HEK293T (cell line): ENCODE data around the gene MGRN1.

Source experiments
- ARNT ChIP-seq: fragments of 450-650 bp; IDR thresholded peaks from 2 replicates; pipeline ENCODE4 v1.6.1; 2017; ENCODE audit warnings: mild to moderate bottlenecking
- BHLHE40 ChIP-seq: fragments of 450-650 bp; IDR thresholded peaks from 2 replicates; pipeline ENCODE4 v1.6.1; 2016; ENCODE audit warnings: mild to moderate bottlenecking, moderate library complexity, borderline replicate concordance
- CTBP1 ChIP-seq: fragments of 450-650 bp; IDR thresholded peaks from 2 replicates; pipeline ENCODE4 v1.6.1; 2016; ENCODE audit warnings: borderline replicate concordance
- ELF4 ChIP-seq: fragments of 450-650 bp; IDR thresholded peaks from 2 replicates; pipeline ENCODE4 v1.6.1; 2017; ENCODE audit warnings: antibody characterized with exemption
- FOXA1 ChIP-seq: fragments of 450-650 bp; IDR thresholded peaks from 2 replicates; pipeline ENCODE4 v1.6.1; 2016; ENCODE audit warnings: mild to moderate bottlenecking
- FOXK2 ChIP-seq: fragments of 450-650 bp; IDR thresholded peaks from 2 replicates; pipeline ENCODE4 v1.6.1; 2016; ENCODE audit warnings: mild to moderate bottlenecking
- FOXM1 ChIP-seq: fragments of 450-650 bp; IDR thresholded peaks from 2 replicates; pipeline ENCODE4 v1.6.1; 2017; ENCODE audit warnings: mild to moderate bottlenecking, borderline replicate concordance
- HDGF ChIP-seq: fragments of 450-650 bp; IDR thresholded peaks from 2 replicates; pipeline ENCODE4 v1.6.1; 2017; ENCODE audit warnings: antibody characterized with exemption, borderline replicate concordance
- NFRKB ChIP-seq: fragments of 450-650 bp; IDR thresholded peaks from 2 replicates; pipeline ENCODE4 v1.6.1; 2016; ENCODE audit warnings: mild to moderate bottlenecking, moderate library complexity
- SP1 ChIP-seq: fragments of 450-650 bp; IDR thresholded peaks from 2 replicates; pipeline ENCODE4 v1.6.1; 2017
- SUZ12 ChIP-seq: fragments of 450-650 bp; IDR thresholded peaks from 2 replicates; pipeline ENCODE4 v1.6.1; 2016; ENCODE audit warnings: mild to moderate bottlenecking
- TARDBP ChIP-seq: fragments of 450-650 bp; IDR thresholded peaks from 2 replicates; pipeline ENCODE4 v1.6.1; 2016
- TF ChIP-seq, protein P1 (sequence below): fragments of 450-650 bp; IDR thresholded peaks from 2 replicates; pipeline ENCODE4 v1.6.1; 2016

DNA sequence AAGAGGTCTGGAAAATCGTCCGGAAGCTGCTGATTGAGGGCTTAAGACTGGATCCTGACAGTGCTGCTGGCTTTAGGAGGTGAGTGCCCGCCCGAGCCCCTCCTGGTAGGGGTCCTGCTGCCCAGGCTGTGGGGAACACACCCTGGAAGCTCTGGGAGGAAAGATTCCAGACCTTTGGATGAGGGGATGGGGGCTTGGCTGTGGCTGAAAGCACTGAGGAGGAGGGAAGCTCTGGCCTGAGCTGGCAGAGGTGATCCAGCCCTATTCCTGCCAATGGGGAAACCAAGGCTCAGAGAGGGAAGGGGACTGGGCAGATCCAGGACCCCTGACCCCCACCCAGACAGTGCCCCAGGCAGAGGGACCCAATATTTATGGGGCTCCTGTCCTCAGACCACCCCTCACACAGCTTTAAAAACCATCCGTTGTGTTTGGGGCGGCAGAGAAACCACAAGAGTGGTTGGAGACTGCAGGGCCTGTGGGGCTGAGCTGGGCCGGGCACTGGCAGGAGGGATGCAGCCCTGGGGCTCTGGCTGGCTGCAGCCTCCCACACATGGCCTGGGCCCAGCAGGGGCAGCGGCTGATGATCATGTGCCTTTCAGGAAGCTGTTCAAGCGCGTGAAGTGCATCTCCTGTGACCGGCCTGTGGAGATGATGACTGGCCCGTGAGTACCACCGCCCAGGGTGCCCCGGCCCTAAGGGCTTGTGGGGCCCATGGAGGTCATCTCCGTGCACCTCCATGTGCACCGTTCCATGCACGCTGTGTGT lies 32.7 kb upstream of the MGRN1 start:
- no peak for TF ChIP-seq ARNT
- TF ChIP-seq SUZ12: no peak
- no peak for TF ChIP-seq HDGF
- TF ChIP-seq FOXA1: no peak
- no peak for TF ChIP-seq TARDBP
- no peak for TF ChIP-seq FOXM1
- TF ChIP-seq NFRKB: no peak
- no peak for TF ChIP-seq CTBP1
- TF ChIP-seq SP1: no peak
- TF ChIP-seq ELF4: no peak
- TF ChIP-seq FOXK2: no peak
- TF ChIP-seq BHLHE40: no peak
- TF ChIP-seq, protein P1, sequence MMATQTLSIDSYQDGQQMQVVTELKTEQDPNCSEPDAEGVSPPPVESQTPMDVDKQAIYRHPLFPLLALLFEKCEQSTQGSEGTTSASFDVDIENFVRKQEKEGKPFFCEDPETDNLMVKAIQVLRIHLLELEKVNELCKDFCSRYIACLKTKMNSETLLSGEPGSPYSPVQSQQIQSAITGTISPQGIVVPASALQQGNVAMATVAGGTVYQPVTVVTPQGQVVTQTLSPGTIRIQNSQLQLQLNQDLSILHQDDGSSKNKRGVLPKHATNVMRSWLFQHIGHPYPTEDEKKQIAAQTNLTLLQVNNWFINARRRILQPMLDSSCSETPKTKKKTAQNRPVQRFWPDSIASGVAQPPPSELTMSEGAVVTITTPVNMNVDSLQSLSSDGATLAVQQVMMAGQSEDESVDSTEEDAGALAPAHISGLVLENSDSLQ: no peak
